GM04504 (cell line): ENCODE measurements around the gene ADGRG1.
A peak's percentile ranks its signal among the peaks of the same experiment; 100 is the strongest.

Experiments
- DNase-seq: peaks from one replicate; pipeline ENCODE4 v3.0.0-alpha.2; 2012; ENCODE audit warnings: low read depth

The ADGRG1 gene

DNA sequence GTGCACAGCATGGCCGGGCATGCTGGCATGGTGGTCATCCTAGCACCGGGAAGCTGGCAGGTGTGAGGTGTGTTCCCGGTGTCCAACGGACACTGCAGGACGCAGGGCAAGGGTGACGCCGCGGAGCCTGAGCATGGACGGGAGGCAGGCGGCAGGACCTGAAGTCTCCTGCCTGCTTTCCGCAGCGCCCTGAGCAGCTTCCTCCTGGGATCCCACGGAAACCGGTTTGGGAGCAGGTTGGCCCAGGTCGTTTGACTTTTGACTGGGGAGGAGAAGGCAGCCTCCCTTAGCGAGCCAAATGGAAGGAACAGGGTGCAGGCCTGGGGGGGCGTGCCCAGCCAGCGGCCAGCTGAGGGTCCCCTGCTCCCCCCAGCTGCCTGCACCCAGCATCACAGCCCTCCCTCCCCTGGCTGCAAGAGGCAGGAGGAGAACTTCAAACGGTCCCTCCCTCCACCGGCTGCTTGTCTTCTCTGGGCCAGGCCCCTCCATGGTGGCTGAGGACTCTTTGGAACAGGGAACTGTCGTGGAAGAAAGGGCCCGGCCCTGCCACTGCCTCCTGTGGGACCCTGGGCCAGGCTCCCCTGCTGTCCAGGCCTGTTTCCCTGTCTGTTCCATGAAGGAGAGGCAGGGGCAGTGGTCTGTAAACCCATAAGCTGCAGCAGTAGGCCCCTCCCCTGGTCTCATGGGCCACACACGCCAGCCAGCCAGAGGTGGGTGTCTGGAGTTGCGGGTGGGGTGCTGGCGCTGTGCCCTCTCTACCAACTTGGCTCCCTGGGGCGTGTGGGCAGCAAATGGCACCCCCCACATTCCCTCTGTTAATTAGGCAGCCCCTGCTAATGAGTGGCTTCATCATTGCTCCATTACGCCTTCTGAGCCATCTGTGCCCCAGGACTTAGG lies 7.8 kb upstream of the ADGRG1 start:
- no peak for DNase-seq

DNA sequence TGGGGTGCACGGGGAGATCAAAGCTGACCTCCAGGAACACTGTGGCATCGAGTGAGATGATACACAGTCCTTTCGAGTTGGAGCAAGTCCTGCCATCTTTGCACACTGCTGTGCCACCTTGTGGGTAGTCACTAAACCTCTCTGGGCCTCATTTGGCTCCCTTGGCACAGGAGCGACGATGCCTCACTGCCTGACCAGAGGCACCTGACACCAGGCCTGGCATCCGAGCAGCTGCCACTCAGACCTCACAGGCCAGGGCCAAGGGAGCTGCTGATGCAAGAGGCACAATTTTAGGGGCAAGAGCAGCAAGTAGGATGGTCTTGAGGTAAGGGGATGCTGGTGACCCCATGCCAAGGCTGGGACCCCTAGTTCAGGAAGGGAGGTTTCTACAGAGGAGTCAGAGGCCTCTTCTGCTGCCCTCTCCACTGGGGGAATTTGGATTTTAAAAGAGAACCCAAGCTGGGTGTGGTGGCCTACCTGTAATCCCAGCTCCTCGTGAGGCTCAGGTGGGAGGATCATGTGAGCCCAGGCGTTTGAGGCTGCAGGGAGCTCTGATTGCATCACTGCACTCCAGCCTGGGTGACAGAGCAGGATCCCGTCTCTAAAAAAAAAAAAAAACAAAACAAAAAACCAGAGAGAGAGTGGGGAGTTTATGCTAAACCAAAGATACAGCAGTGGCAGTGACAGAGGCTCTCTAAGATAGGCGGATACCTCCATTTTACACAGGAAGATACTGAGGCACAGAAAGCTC lies 6.7 kb upstream of the ADGRG1 start:
- no peak for DNase-seq

GRCh38 chr16:57622361-57623250 lies 5.8 kb upstream of the ADGRG1 start:
- DNase-seq, result no peak

- no peak for DNase-seq
These were observed 5.0 kb upstream of the ADGRG1 start for GRCh38 chr16:57623251-57624043.

GRCh38 chr16:57624044-57624688 lies 4.3 kb upstream of the ADGRG1 start:
- no peak for DNase-seq

DNA sequence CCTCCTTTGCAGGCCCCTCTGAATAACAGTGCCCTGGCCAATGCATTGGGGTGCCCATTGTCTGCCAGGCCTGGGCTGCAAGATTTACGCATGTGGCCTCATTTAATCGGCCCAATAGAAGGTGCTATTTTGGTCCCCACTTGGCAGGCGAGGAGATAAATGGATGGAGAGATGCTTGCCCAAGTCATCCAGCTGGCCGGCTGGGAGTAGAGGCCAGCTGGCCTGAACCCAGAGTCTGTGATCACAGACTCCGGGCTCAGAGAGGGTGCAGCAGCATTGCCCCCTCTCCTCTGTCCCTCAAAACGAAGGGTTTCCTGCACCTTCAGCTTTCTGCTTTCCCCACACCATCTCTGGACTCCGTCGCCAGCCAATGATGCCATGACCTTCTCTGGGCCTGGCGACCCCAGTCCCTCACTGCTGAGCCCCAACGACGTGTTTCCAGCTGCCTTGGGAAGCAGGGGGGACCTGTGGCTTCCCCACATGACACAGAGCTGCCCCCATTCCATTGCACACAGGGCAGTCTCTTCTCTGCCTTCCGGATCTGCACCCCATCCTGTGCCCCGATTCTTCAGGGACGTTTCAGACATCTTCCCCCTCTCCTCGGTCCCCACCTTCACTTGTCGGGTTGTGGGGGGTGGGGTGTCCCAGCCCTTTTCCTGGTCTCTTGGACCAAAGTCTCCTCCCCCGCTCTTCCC lies 3.5 kb upstream of the ADGRG1 start:
- no peak for DNase-seq

DNA sequence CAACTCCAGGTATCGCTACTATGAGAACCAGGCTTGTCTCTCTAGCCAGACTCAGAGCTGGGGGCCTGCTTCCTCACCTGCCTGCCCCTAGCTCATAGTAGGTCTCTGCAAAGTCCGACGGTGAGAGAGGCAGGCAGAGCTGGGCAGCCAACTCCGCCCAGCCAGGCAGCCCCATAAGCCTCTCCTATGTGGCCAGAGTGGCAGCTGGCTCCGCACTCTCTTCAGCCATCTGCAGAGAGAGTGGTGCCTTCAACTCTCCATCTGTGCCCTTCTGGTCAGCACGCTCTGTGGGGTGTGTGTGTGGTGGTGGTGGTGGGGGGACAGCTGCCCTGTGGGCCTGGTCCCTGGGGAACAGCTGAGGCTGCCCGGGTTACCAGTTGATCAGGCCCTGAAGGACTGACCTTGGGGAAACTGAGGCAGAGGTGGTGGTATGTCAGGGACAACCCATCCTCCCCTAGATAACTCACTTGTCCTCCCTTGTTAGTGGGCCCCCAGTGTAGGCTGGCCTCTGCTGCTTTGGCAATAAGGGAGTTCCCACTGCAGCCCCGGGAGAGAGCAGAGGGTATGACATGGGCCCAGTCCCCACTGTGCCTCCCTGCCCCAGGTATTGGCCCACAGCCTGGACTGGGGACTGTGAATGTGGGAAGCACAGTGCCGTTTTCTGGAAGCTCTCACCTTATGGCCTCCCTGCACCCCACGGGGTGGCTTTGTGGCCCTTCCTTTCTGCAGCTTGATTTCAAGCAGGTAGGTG lies 1.8 kb upstream of the ADGRG1 start:
- no peak for DNase-seq

GRCh38 chr16:57627184-57627871 lies 1.1 kb upstream of the ADGRG1 start:
- DNase-seq, result peak; percentile 78

DNA sequence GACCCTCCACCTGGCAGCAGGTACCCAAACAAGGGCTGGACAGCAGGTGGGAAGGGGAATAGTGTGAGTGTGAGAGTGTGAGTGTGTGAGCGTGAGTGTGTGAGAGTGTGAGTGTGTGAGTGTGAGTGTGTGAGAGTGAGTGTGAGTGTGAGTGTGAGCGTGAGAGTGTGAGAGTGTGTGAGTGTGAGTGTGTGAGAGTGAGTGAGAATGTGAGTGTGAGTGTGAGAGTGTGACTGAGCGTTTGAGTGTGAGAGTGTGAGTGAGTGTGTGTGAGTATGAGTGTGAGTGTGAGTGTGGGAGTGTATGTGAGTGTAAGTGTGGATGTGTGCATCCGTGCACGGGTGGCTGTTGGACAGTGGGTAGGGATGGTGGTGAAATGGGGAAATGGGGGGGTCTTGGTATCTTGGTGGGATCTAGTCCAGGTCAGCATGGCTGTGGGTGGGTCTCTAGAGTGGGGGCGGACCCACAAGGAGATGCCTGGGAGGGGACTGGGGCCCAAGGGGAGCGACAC lies 408 bp downstream of the ADGRG1 start:
- no peak for DNase-seq

GRCh38 chr16:57629516-57630406 lies 1.3 kb downstream of the ADGRG1 start:
- no peak for DNase-seq

DNA sequence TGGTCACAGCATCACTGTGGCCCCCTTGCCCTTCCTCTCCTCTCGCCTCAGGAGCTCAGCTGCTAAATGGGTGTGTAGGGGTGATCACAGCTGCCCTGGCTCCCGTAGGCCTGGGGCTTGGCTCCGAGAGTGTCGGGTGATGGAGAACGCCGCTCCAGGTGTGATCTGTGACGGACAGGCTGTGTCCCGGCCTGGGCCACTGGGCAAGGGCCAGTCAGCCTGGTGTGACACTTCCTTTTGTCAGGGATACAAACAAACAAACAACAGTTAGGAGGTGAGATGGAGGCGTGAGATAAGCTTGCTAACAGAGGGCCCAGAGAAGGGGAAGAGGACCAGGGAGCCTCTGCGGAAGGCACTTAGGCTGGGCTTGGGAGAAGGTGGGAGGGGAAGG lies 2.0 kb downstream of the ADGRG1 start:
- no peak for DNase-seq

DNA sequence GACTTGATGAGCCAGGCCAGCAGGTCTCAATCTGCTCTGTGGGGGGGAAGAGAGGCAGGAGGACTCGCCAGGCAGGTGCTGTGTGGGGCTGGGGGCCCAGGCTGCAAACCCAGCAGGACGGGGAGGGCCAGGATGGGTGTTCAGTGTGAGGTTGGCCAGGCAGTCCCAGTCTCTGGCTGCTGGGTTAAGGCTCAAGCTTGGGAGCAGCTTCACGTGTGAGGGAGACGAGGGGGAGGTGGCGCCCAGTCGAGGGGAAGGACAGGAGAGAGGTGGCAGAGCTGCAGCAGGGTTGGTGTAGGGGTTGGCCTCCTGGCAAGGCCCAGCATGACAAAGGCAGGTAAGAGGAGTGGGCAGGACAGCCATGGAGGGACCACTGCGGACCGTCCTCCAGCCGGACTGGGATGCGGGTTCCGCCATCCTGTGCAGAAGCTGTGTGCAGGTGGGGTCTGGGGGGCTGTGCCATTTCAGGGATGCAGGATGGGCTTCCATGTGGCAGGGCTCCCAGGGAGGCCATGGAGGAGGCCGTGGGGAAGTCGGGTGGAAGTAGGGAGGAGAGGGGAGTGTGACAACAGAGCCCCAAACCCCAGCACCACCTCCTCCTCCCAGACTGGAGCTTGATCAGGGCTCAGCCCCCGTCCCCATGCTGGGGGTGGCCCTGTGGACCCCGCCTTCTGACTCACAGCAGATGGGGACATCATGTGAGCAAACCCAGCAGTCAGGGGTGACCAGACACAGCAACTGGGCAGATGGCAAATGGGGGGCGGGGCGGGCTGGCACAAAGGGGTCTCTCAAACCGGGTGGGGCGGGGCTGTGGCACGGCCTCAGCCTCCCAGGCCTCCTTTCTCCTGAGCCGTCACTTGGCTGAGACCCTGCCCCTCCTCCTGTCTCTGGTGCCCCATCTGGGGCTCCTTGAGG lies 2.8 kb downstream of the ADGRG1 start:
- no peak for DNase-seq

DNA sequence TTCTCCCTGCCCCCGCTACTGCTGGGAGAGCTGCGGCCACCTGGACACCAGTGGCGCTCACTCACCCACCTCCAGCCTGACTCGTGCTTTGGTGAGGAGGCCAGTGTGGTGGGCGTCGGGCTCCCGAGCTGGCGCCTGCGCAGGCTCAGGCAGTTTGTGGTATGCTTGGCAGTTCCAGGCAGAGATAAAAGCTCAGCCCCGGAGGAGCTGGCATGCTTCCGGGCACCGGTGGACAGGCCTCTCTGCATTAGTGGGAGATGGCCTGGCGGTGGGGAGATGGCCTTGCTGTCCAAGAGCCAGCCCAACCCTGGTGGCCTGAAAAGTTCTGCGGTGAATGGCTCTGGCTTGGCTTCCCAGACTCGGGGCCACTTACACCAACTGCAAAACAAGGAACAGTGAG lies 4.1 kb downstream of the ADGRG1 start:
- DNase-seq, result no peak

- DNase-seq, result no peak
These were observed 5.1 kb downstream of the ADGRG1 start for GRCh38 chr16:57633383-57634064.

GRCh38 chr16:57634171-57634570 lies 5.7 kb downstream of the ADGRG1 start:
- no peak for DNase-seq
